Stimulated activated CD8-positive, alpha-beta memory T cell treated with anti-CD3 and anti-CD28 coated beads, Interleukin-4, amount 100 ng/mL, for 4 hours (primary cell): ENCODE results near the gene SNAPC2.
"Not testable (repeated sequence)": the region's sequence is repeated elsewhere in the genome, so short reads cannot be mapped to it uniquely, and the experiment has no call there.

Source experiments
- DNase-seq, 2 donors: peaks; one replicate each; pipeline ENCODE4 v3.0.0-alpha.2; 2020; ENCODE audit warnings: low read depth in 2 of 2, low spot score in 1 of 2

SNAPC2 gene

GRCh38 chr19:7932930-7933300 lies 12.8 kb downstream of the SNAPC2 start:
- DNase-seq, result no peak

DNA sequence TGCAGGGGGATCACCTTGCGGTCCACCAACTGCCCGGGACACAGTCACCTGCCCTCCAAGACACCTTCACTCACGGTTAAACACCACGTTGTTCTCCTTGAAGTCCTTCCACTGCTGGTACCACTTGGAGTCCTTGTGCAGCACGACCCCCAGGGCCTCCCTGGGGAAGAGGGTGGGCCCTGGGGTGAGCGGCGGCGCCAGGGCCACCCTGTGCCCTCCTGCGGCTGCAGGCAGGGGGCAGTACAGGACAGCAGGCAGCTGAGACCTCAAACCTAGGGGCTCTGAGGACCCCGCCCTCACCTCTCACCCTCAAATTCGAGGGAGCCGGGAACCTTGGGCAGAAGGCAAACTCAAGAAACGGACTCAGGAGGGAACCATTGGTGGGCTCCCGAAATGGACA lies 13.3 kb downstream of the SNAPC2 start:
- no peak for DNase-seq

- DNase-seq, result no peak
Observed at GRCh38 chr19:7933828-7934725, 13.9 kb downstream of the SNAPC2 start.

DNA sequence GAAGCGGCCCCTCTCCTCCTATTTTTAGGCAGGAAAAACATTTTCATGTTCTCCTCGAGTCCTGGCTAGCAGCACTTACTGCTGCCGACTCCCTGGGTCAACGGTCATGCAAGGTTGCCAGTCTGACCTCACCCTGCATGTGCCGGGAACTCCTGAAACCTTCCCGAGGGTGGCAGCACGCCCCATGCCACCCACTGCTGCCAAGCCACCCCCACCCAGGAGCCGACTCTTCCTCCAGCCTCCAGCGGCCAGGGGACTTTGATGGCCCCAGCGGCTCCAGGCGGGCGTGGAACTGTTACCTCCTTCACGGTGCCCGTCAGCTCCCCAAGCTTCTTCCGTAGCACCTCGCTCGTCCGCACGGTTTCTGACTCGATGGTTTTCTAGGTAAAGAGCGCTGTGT lies 14.6 kb downstream of the SNAPC2 start:
- no peak for DNase-seq

DNA sequence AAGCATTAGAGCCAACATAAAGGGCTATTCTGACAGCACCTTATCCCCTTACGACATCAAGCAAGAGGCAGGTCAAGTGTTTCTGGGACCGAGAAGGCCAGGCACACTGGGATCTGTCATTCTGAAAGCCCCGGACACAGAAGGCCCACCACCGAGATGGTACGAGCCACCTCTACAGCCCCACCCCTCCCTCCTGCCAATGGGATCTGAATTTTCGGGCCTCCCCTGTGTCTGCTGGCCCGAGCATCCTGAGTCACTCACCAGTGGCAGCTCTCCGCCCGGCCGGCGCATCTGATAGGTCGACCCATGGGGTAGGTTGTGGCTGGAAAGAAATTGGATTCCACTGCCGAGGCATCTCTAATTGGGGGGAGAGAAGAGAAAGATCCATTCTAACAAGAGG lies 20.7 kb downstream of the SNAPC2 start:
- DNase-seq, result no peak

DNA sequence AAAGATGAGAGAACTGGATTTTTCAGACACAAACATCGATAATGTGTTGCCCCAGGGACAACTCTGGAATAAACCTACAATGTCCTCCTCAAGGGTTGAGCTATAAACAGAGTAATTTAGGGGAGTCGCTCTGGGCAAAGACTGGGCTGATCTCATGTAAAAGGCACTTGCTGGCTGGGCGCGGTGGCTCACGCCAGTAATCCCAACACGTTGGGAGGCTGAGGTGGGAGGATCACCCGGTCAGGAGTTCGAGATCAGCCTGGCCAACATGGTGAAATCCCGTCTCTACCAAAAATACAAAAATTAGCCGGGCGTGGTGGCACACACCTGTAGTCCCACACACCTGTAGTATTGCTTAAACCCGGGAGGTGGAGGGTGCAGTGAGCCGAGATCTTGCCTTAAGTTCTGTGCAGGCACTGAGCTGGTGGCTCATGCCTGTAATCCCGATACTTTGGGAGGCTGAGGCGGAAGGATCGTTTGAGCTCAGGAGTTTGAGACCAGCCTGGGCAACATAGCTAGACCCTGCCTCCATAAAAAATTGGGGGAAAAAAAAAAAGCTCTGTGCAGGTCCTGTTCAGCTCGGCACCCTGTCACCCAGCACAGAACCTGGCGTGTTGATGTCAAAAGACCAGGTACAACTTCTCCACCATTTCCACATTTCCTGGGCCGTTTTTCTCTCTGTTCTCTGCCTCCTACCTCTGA lies 21.9 kb downstream of the SNAPC2 start:
- DNase-seq, result no peak

DNA sequence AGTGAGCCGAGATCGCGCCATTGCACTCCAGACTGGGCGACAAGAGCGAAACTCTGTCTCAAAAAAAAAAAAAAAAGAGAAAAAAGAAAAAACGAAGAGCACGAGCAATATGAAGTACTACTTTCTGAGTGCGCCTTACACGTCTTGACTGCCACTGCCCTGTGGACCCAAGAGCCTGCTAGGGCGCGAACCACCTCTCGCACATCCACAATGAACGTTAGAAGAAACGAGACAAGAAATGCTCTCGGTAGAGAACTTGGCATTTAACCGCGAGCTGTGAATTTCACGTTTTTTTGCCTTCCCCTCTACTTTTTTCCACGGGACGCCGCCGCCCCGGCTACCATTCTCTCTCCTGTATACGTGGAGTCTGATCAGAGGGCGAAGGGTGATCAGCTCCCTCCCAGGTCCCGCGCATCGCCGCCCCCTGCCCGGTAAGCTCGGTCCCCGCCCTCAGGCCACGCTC lies 22.9 kb downstream of the SNAPC2 start:
- no peak for DNase-seq

DNA sequence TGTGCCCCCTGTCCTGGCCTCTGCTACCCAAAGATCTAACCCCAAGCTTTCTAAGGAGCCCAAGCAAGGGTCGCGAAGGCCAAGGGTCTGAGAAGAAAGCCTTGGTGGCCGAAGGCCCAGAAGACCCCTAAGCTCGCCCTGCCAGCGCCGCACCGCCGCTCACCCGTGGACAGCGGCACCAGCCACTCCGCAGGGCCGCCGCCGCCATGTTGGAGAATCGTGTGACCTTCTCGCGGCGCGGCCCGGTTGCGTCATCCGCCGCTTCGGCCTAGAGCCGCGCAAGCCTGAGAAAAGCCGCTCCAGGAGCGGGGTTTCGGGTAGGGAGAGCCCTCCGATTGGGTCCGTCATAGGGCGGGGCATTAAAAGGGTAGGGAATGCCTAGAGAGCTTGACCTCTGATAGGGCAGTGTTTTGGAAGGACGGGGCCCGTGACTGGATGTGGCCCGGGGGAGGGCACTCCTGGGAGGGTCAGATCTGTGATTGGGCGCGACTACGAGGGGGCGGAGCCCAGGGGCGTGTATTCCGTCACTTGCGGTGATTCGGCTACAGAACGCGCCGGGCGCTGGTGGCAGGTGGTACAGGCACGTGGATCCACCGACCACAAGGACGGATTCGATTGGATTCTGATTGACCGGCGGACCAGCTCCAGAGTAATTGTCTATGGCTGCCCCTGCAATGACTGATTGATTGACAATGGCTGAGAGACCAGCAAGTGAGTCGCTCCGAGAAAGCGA lies 23.5 kb downstream of the SNAPC2 start, which contains the start of gene TIMM44:
Gene TIMM44, minus strand, starts transcription at position 223 of the 733 bp plus-strand sequence. Its CDS starts 15 bp downstream, at position 208.
- peak; percentile 96 to 98 for DNase-seq

DNA sequence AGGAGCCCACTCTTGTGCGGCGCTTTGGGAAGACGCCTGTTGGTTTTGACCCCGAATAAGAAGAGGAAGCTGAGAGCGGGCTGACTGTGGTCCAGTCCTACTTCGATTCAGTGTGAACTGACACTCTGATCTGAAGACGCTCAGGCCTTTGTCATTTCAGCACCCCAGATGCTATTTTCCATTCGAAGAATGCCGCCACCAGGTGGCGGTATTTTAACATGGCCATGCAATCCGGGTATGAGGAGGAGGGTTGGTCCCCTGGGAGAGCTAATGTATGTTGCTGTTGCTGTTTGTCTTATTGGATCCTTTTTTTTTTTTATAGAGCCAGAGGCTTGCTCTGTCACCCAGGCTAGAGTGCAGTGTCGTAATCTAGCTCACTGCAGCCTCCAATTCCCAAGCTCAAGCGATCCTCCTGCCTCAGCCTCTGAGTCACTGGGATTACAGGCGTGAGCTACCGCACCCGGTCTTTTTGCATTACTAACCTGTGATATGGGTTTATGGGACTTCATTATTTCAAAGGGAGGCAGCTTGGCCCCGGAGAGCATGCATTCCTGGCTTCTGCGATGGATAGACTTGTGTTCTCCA lies 24.1 kb downstream of the SNAPC2 start:
- DNase-seq, result peak; percentile 73 to 76

DNA sequence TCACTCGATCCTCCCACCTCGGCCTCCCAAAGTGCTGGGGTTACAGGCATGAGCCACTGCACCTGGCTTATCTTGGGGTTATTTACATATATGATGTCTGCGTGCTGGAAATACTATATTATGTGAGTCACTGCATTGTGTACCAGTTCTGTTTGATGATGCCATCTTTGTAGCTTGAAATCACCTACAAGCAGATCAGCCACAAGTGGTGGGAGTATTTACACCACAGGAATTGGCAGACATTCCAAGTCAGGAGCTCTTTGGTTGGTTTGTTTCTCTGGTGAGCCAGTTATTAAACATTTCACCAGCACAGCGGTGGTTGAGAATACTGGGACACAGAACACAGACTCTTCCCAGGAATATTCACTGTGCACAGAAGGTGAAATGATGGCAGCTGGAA lies 27.8 kb downstream of the SNAPC2 start:
- no peak for DNase-seq

GRCh38 chr19:7953060-7953459 lies 32.9 kb downstream of the SNAPC2 start:
- DNase-seq, result no peak

GRCh38 chr19:7953576-7953975 lies 33.4 kb downstream of the SNAPC2 start:
- DNase-seq, result no peak

DNA sequence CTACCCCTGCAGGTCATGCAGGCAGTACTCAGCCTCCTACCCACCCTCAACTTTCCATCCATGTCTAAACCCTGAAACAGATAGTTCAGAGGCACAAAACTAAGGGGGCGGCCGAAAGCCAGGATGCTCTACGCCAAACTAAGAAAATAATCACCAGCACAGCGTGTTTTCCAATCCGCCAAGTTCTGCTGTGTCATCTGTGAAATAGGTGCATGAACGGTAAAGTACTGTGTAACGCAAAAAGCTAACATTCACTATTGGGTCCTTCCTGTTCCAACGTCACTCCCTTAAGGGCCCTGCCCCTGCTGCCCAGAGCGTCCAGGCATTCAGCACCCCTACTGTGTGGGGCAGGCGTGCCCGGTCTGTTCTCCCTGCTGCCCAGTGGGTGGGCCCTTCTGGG lies 35.6 kb downstream of the SNAPC2 start:
- DNase-seq, result no peak

- no peak for DNase-seq
Observed at GRCh38 chr19:7959211-7959610, 39.1 kb downstream of the SNAPC2 start.

DNA sequence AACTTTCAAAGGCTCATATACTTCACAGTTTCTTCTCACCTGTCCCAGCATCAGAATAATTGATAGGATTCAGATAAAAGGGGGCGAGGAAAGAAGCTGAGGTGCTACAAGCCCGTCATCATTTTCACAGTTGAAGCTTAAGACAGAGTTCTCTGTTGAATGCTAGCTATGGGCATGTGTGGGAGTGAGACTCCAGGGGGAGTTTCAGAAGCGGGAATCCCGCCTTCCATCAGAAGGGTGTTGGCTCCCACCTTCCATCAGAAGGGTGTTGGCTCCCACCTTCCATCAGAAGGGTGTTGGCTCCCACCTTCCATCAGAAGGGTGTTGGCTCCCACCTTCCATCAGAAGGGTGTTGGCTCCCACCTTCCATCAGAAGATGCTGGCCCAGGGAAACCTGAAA lies 40.9 kb downstream of the SNAPC2 start:
- not testable (repeated sequence) for DNase-seq

DNA sequence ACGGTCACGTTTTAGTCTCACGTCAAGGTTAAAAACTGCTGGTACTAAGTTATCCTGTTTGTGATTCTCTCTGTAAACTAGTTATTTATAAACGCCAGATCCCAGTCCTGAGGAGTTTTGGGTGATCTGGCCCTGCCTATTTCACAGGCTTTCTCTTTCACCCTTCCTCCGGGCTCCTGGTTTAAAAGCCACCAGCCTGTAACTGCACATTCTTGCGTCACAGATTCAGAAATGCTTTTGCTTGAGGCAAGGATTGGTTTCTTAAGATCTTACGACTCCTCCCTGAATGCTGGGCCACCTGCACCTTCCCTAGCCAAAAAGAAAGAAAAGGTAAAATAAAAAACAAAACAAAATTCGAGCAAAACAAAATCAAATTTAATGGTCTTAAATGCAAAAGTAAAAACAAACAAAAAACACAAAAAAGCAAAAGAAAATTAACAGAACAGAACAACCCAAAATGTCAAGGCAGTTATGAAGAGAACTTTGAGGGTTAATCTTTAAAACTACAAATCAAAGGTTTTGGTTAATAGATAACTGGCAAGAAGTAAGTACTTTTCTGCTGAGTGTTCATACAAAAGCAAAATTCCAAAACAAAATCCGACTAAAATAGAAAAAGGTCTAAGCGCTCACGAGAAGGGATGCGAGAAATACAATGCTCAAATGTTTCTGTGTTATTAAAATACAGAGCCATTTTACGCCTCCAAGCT lies 41.9 kb downstream of the SNAPC2 start:
- no peak for DNase-seq

DNA sequence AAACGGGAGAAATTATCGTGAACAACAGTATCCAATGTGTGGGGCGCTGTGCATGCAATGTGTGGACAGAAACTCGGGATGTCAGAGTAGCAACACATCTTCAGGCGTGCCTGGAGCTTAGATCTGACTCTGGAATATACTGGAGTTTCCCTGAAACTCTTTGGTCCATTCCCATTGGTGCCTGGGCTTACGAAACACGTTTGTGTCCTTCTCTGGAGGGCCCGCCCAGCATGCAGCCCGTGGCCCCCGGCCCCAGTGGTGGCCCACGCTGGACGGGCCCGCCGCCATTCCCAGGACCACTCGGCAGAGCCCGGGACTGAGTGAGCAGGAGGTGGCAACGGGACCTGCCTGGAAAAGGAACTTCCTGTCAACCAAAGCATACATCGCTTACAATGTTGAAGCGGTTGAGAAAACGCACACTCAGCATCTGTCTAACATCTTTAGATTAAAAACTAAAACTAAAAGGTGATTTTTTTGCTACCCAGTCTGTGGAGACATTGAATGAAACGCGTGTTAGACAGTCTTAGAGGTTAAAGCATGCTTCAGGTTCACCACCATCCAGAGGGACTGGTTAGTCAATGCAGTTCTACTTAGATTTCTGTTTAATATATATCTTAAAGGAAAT lies 42.6 kb downstream of the SNAPC2 start:
- no peak for DNase-seq

DNA sequence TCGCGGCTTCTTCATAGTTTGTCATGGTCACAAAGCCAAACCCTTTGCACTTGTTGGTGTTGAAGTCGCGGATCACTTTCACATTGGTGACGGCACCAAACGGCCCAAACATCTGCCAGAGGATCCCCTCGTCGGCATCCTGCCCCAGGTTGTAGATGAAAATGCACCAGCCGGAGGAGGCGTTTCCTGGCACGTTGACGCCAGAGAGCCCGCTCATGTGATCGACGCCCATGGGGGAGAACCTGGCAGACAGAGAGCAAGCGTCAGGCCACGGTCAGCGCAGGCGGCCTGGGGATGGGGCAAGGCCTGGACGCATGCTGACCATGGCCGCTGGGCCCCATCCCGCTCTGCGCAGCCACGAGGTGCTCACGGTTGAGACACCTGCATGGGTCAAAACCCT lies 43.4 kb downstream of the SNAPC2 start:
- no peak for DNase-seq

- DNase-seq, result no peak
Observed at GRCh38 chr19:7965259-7965841, 45.2 kb downstream of the SNAPC2 start.
